Mucosa of gallbladder (tissue), 1 donor: ENCODE results near the gene TUBA8. TPM values are rescaled to one million over a fixed set of nuclear protein-coding genes. Genes with fewer than 3 reads are reported as not detected.
"Not testable (repeated sequence)": the region's sequence is repeated elsewhere in the genome, so short reads cannot be mapped to it uniquely, and the experiment has no call there.

ENCODE experiments used
- DNase-seq: peaks from one replicate; pipeline ENCODE4 v3.0.0-alpha.2; 2020; ENCODE audit warnings: low spot score
- total RNA-seq: library from RNA; stranded (reverse); gene quantifications from one replicate; pipeline ENCODE4 v1.2.1, GENCODE V29; 2021
- donor health status: DM: no; HTN: no; CAD: no.

TUBA8 gene
- total RNA-seq, 1 donor from 2014 or later, result 2.1 TPM

DNA sequence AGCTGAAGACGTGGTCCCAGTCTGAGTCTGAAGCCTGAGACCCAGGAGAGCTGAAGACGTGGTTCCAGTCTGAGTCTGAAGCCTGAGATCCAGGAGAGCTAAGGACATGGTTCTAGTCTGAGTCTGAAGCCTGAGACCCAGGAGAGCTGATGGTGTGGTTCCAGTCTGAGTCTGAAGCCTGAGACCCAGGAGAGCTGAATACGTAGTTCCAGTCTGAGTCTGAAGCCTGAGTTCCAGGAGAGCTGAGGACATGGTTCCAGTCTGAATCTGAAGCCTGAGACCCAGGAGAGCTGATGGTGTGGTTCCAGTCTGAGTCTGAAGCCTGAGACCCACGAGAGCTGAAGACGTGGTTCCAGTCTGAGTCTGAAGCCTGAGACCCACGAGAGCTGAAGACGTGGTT, 4.6 kb upstream of the TUBA8 start:
- DNase-seq, result not testable (repeated sequence)

DNA sequence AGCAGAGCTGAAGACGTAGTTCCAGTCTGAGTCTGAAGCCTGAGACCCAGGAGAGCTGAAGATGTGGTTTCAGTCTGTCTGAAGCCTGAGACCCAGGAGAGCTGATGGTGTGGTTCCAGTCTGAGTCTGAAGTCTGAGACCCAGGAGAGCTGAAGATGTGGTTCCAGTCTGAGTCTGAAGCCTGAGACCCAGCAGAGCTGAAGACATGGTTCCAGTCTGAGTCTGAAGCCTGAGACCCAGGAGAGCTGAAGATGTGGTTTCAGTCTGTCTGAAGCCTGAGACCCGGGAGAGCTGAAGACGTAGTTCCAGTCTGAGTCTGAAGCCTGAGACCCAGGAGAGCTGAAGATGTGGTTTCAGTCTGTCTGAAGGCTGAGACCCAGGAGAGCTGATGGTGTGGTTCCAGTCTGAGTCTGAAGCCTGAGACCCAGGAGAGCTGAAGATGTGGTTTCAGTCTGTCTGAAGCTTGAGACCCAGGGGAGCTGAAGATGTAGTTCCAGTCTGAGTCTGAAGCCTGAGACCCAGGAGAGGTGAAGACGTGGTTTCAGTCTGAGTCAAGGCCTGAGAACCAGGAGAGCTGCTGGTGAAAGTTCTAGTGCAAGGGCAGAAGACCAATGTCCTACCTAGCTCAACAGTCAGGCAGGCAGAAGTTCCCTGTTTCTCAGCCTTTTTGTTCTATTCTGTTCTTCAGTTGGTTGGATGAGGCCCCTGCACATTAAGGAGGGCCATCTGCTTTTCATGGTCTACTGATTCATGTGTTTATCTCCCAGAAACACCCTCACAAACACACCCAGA, 3.9 kb upstream of the TUBA8 start:
- DNase-seq, result not testable (repeated sequence)

- DNase-seq, result no peak
These were observed 2.4 kb upstream of the TUBA8 start for GRCh38 chr22:18108187-18108586.

- no peak for DNase-seq
These were observed 1.0 kb upstream of the TUBA8 start for GRCh38 chr22:18109410-18110193.

GRCh38 chr22:18110954-18111758, 547 bp downstream of the TUBA8 start:
- no peak for DNase-seq

- DNase-seq, result no peak
These were observed 1.2 kb downstream of the TUBA8 start for GRCh38 chr22:18111759-18112330.

- no peak for DNase-seq
These were observed 1.8 kb downstream of the TUBA8 start for GRCh38 chr22:18112440-18112839.

- no peak for DNase-seq
These were observed 3.2 kb downstream of the TUBA8 start for GRCh38 chr22:18113680-18114394.

DNA sequence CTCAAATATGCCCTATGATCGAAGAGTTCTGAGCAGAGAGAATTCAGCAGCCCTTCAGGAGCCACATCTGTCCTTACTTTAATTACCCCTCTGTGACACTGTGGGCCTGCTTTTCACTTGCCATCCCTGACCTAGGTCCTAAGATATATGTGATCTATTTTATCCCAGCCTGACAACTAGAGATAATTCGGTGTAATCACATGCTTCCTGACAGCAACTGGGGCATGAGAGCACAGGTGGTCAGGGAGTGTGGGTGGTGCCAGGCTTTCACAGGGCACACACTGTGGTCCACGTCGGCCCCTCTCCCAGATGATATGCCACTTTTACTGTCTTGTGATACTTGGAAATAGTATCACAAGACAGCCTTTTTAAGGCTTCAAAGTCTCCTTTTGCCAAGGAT, 3.9 kb downstream of the TUBA8 start:
- DNase-seq, result no peak

DNA sequence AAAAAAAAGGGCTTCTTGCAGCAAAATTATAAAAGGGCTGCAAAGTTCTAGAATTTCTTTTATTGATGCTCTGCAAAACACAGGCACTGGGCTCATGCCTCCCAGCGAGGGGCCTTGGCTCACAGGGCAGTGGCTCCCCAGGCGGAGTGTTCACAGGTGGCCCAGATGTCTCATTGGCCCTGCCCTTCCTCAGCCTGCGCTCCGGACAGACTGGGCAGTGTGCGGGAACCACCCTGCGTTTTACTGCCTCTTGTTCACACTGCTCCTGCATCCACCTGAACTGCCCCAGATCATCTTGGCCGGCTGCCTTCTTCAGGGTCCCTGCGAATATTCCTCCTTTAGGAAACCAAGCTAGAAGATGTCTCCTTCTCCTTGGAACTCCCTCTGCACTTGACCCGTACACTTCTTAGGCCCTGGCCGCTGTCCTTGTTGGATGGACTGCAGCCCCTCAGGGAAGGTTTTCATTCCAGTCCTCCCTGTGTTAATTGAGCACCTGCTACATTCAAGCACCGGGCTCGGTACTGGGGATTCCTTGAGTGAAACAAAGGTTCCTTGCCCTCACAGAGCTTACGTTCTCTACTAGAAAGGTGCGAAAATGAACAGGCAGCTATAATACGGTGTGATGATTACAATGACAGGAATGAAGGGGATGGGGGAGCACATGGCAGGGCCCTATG, 4.5 kb downstream of the TUBA8 start:
- no peak for DNase-seq

- no peak for DNase-seq
These were observed 5.3 kb downstream of the TUBA8 start for GRCh38 chr22:18115906-18116371.

- no peak for DNase-seq
These were observed 6.0 kb downstream of the TUBA8 start for GRCh38 chr22:18116634-18117033.

GRCh38 chr22:18118345-18118915, 7.8 kb downstream of the TUBA8 start:
- DNase-seq, result no peak

- no peak for DNase-seq
These were observed 9.0 kb downstream of the TUBA8 start for GRCh38 chr22:18119409-18120110.

DNA sequence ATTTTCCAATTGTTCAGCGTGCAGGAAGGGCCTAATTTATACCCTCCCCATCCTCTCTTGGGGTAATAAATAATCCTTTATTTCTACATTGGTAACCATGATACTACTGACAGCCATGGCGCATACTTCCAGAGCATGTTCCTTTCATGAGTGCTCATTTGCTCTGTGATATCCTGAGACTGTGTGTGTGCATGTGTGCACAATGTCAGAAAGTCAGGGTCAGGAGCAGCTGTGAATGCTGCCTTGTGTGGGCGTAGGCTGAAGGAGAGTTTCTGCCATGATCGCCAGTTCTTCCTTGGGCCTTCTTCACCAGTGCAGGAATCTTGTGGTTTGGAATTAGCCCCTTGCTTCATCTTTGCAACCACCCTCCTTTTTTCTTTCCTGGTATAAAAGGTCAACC, 10.2 kb downstream of the TUBA8 start:
- DNase-seq, result no peak

GRCh38 chr22:18121506-18121905, 10.9 kb downstream of the TUBA8 start:
- no peak for DNase-seq

- no peak for DNase-seq
These were observed 11.4 kb downstream of the TUBA8 start for GRCh38 chr22:18121954-18122554.

DNA sequence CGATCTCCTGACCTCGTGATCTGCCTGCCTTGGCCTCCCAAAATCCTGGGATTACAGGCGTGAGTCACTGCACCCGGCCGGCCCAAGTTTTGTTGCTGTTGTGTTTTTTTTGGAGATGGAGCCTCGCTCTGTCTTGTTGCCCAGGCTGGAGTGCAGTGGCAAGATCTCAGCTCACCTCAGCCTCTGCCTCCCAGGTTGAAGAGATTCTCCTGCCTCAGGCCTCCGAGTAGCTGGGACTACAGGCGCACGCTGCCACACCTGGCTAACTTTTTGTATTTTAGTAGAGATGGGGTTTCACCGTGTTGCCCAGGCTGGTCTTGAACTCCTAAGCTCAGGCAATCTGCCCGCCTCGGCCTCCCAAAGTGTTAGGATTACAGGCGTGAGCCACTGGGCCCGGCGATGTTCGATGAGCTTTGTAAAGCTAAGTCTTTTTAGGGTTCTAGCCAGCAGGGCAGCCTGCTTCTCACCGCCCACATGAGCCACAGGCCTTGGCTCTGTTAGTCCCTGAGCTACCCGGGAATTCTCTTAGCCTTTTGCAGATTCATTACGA, 12.9 kb downstream of the TUBA8 start:
- not testable (repeated sequence) for DNase-seq

GRCh38 chr22:18126606-18127005, 16.0 kb downstream of the TUBA8 start:
- DNase-seq, result no peak
